Ovary (tissue), 1 donor: ENCODE measurements around the gene CHD2.

Experiments used
- EP300 ChIP-seq: sonication (generic); formaldehyde crosslinking; IDR thresholded peaks from one replicate; pipeline ENCODE4 v1.6.1; 2017; ENCODE audit warnings: antibody characterized with exemption
- POLR2A ChIP-seq: fragments of 450-650 bp; IDR thresholded peaks from one replicate; pipeline ENCODE4 v1.6.1; 2017; ENCODE audit warnings: antibody characterized with exemption, mild to moderate bottlenecking, moderate library complexity

GRCh38 chr15:93063796-93064690 is 163.9 kb downstream of the CHD2 start:
- TF ChIP-seq POLR2A (no peak), EP300 (no peak)
